ENCODE data around the gene NR5A1.

DNA sequence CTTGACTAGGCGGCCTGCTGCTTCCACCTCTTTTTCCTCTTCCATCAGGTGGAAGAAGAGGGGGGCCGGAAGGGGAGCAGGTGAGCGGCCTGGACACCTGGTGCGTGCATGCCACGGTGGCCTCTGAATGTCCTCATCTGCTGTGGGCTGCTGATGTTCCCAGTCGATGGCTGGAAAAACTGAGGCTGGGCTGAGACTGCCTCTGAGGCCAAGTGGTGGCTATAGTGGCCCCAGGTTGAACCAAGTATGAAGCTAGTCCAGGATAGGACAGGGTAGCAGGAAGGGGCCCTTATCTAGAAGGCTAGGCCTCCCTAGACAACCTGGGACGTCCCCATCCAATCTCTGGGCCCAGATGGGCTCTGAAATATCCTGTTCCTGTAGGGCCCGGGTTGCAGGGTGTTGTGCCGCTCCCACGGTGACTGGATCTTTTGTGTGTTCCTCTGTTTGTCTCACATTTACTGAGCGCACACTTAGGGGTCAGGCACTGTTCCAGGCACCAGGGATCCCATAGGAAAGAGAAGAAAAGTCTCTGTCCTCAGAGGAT lies 753 bp upstream of the NR5A1 start:
- TF ChIP-seq, protein P1, sequence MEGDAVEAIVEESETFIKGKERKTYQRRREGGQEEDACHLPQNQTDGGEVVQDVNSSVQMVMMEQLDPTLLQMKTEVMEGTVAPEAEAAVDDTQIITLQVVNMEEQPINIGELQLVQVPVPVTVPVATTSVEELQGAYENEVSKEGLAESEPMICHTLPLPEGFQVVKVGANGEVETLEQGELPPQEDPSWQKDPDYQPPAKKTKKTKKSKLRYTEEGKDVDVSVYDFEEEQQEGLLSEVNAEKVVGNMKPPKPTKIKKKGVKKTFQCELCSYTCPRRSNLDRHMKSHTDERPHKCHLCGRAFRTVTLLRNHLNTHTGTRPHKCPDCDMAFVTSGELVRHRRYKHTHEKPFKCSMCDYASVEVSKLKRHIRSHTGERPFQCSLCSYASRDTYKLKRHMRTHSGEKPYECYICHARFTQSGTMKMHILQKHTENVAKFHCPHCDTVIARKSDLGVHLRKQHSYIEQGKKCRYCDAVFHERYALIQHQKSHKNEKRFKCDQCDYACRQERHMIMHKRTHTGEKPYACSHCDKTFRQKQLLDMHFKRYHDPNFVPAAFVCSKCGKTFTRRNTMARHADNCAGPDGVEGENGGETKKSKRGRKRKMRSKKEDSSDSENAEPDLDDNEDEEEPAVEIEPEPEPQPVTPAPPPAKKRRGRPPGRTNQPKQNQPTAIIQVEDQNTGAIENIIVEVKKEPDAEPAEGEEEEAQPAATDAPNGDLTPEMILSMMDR (conservative IDR thresholded peaks at IDR 0.05; ENCODE audit: low read length): no peak
- TF ChIP-seq EZH2phosphoT487 (IDR thresholded peaks at IDR 0.05; ENCODE audit: borderline replicate concordance): no peak
